GM18868 (cell line): ENCODE data around the gene CDX4.
"Not testable (repeated sequence)": the region's sequence is repeated elsewhere in the genome, so short reads cannot be mapped to it uniquely, and the experiment has no call there.

Source experiments
- ATAC-seq: cut with Tn5 transposase; IDR thresholded peaks from one replicate; pipeline ENCODE4 v1.9.1; 2021; ENCODE audit warnings: mild to moderate bottlenecking, moderate library complexity; ENCODE audit not compliant: unreplicated experiment

The CDX4 gene, protein sequence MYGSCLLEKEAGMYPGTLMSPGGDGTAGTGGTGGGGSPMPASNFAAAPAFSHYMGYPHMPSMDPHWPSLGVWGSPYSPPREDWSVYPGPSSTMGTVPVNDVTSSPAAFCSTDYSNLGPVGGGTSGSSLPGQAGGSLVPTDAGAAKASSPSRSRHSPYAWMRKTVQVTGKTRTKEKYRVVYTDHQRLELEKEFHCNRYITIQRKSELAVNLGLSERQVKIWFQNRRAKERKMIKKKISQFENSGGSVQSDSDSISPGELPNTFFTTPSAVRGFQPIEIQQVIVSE

GRCh38 chrX:73446831-73447230, at the start of gene CDX4:
CDX4 (plus strand) TSS chrX:73447053; CDS start chrX:73447254, 201 bp downstream.
- no peak for ATAC-seq

DNA sequence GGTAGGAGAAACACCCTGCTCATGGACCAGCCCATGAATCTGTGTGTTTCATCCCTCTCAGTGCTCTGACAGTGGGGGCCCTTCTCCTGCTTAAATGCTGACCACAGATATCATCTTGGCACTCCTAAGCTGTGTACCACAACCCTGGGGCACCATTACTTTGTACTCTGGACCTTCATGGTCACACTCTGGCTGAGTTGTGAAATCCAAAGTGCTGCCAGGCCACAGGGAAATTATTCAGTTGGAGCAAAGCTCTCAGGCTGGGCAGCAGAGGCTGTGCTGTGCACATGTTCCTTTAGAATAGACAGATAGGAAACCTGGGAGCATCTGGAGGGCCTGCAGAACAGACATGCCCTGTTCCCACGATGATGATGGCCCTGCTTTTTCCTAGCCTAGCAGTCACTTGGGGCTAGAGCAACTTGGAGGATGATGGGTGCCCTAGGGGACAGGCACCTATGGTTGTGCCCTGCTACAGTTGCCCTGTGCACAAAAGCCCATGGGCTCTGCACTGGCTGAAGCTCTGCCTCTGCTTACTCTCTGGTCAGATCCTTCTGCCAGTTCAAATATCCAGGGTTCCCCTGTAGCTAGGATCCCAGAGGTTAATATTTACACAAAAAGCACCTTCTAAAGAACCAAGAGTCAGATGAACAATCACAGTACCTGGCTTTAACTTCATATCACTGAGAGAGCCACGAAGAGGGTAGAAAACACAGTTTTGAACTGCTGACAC, 48.5 kb upstream of the CDX4 start:
- ATAC-seq = no peak

DNA sequence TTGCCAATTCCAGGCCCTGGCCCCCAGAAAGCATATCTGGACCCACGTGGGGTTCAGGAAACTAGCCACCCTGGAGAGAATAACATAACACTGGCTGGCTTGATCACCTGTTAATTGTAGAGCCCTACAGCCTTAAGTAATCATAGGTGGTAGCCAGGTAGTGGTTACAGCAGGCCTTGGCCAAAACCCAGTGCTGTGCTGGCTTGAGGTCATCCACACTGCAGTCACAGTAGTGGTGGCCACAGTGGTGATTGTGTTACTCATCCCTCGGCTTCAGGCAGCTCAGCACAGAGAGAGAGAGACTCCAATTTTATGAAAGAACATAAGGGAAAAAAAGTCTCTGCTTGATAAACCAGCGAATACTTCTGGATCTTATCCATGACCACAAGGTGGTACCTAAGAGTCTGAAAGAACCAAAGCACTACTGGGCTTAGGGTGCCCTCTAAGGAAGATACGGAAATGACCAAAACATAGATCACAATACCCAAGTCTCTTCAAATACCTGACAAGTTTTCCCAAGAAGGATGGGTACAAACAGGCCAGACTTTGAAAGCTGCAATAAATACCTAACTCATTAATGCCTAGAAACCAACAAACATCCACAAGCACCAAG, 46.6 kb upstream of the CDX4 start:
- no peak for ATAC-seq

DNA sequence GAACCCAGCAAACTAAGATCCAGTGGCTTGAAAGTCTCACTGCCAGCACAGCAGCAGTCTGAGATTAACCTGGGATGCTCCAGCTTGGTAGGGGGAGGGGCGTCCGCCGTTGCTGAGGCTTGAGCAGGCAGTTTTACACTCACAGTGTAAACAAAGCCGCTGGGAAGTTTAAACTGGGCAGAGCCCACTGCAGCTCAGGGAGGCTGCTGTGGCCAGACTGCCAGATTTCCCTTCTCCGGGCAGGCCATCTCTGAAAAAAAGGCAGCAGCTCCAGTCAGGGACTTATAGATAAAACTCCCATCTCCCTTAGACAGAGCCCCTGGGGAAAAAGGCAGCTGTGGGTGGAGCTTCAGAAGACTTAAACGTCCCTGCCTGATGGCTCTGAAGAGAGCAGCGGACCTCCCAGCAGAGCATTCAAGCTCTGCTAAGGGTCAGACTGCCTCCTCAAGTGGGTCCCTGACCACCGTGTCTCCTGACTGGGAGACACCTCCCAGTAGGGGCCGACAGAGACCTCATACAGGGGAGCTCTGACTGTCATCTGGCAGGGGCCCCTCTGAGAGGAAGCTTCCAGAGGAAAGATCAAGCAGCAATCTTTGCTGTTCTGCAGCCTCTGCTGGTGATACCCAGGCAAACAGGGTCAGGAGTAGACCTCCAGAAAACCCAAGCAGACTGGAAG, 45.1 kb upstream of the CDX4 start:
- no peak for ATAC-seq

GRCh38 chrX:73412930-73413329, 33.9 kb upstream of the CDX4 start:
- ATAC-seq = no peak

DNA sequence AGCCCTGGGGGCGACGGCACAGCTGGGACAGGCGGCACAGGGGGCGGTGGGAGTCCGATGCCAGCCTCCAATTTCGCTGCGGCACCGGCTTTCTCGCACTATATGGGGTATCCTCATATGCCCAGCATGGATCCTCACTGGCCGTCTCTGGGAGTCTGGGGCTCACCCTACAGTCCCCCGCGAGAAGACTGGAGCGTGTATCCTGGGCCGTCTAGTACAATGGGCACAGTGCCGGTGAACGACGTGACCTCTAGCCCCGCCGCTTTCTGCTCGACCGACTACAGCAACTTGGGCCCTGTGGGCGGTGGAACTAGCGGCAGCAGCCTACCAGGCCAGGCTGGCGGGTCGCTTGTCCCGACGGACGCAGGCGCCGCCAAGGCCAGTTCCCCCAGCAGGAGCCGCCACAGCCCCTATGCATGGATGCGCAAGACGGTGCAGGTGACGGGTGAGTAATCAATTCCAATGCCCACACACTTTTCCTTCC, 500 bp downstream of the CDX4 start:
- ATAC-seq = no peak

- no peak for ATAC-seq
These were observed 1.5 kb downstream of the CDX4 start for GRCh38 chrX:73448379-73448778.

- no peak for ATAC-seq
These were observed 8.3 kb downstream of the CDX4 start for GRCh38 chrX:73455171-73455570.

DNA sequence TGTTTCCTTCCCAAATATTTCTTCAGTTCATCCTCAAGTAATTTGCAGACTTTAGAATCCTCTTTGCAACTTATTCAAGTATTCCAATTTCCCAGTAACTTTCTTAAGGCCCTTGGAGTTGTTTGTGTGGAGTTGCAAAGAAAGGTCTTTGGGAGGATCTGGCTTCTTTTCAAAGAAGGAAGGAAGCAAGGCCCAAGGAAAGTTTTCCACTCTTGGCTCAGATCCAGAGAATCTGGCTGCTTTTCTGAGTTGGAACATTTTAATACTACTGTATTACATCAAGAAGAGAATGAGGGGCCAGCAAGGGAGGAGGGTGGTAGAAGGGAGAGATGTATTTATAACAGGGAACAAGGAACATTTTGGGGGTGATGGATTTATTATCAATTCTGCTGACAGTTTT, 10.5 kb downstream of the CDX4 start:
- ATAC-seq = no peak

GRCh38 chrX:73468376-73468775, 21.5 kb downstream of the CDX4 start:
- no peak for ATAC-seq

DNA sequence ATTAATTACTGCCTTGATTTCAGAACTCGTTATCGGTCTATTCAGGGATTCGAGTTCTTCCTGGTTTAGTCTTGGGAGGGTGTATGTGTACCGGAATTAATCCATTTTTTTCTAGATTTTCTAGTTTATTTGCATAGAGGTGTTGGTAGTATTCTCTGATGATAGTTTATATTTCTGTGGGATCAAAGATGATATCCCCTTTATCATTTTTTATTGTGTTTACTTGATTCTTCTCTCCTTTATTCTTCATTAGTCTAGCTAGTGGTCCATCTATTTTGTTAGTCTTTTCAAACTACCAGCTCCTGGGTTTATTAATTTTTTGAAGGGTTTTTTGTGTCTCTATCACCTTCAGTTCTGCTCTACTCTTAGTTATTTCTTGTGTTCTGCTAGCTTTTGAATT, 32.1 kb downstream of the CDX4 start:
- no peak for ATAC-seq

GRCh38 chrX:73481521-73481920, 34.7 kb downstream of the CDX4 start:
- no peak for ATAC-seq

GRCh38 chrX:73490661-73491060, 43.8 kb downstream of the CDX4 start:
- ATAC-seq = no peak

GRCh38 chrX:73492178-73492577, 45.3 kb downstream of the CDX4 start:
- ATAC-seq = not testable (repeated sequence)
